NCI-H2081 treated with DMSO at 0.1 percent for 48 hours (cell line): ENCODE data around the gene SAPCD1.

Experiments used
- DNase-seq: peaks from one replicate; lab custom pipeline; 2025; lab: John Stamatoyannopoulos, UW

The SAPCD1 gene

DNA sequence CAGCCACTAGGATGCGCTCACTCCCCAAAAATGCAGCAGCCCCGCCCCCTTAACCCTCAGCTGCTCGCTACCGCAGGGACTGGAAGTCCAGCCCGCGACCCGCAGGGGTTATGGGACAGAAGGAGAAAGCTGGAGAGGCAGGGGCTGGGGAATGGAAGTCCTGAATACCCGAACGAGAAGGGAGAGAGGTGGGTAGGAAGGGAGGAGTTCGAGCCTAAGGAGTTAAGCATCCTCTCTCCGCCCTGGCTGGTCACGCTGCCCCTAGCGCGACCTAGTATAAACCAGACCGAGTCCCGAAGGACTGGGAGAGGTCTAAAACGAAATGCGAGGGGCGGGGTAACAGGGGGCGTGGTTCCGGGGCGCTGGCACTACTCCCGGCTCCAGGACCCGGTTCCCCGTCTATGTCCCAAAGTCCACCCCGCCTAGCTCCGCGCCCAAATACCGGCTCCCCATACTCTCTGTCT is 32.9 kb upstream of the SAPCD1 start:
- DNase-seq = no peak

GRCh38 chr6:31729979-31730630 is 32.4 kb upstream of the SAPCD1 start:
- DNase-seq = no peak

GRCh38 chr6:31730631-31731086 is 31.8 kb upstream of the SAPCD1 start:
- DNase-seq = no peak

DNA sequence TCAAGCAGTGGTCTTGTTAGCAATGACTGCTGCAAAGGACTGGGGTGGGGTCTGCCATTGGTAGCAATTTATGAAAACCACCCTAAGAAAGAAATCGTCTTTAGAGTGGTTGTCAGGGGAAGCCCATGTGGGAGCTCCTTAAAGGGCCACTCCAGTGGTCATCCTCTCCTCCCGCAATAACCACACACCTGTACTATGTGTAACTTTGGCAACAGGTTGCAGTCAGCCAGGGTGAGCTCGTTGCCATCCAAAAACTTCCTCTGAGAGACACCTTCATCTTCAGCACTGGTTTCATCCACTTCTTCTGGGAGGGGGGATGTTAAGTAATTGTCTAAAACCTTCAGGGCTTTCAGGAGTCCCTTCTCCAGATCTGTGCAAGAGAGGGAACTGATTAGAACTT is 30.4 kb upstream of the SAPCD1 start:
- DNase-seq = no peak

GRCh38 chr6:31733734-31734133 is 28.7 kb upstream of the SAPCD1 start:
- DNase-seq = no peak

DNA sequence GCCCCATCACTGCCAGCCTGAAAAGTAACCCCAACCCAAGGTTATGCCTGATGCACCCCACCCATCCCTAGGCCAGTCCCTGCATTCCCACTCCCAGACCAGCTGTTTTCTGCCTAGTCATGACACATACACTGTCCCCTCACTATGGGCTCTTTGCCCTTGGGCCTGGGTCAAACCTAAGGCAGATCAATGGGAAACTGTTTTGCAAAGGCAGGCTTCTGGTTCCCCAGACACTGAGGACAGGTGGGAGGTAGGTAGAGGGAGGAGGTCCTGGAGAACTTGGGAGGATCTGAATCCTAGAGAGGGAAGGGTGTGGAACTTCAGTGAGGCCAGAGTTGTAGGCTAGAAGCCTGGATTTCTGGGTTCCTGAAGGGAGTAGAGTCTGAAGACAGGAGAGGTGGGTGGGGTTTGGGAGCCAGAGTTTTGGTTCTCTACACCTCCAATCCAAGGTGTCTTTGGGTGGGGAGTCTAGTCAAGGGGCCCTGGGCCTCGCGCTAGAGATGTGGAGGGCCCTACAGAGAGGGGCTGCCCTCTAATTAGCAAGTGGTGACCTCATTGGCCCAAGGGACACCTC is 28.1 kb upstream of the SAPCD1 start:
- DNase-seq = no peak

DNA sequence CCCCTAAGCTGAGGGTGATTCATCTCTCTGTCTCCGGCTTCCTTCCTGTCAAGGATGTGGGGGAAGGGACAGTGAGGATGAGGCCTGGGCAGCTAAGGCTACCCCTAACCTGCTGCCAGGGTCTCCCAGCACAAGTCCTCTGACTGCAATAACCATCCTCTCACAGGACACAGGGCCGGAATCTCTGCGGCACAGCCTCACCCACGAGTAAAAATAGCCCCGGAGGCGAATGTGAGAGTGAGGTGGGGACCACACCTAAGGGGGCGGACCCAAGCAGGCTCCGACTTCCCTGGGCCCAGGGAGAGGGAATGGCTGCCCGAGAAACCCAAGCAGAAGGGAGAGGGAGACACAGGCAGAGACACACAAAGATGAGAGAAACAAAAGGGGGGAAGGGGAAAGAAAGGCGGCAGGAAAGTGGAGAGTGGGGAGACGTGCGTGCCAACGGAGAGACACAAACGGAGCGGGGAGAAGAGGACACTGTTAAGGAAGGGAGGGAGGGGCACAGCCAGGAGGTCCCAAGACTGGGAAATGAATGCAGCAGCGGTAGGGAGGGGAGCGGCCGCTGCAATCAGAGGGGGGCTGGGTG is 27.5 kb upstream of the SAPCD1 start:
- DNase-seq = no peak

GRCh38 chr6:31736021-31736767 is 26.3 kb upstream of the SAPCD1 start, which contains the start of gene CLIC1:
TSS of gene CLIC1 (minus strand) at chr6:31736530. CDS start at chr6:31736300, 230 bp downstream.
- no peak for DNase-seq

DNA sequence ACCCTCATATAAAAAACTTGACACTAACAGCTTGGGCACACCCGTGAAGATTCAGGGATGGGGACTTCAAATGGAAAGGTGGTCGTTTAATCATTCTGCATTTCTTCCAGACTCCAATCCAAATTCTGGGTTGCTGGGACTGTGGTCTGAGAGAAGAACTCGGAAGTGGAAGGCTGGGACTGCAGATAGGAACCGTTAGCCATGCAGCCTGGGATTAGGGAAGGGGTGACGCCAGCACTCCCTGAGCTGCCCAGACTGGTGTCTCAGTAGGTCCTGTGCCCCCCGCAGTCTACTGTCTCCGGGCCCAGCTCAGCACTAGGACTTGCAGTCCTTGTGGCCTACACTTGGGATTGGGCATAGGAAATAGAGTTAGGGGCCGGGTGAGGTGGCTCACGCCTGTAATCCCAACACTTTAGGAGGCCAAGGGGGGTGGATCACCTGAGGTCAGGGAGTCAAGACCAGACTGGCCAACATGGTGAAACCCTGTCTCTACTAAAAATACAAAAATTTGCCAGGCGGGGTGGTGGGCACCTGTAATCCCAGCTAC is 25.6 kb upstream of the SAPCD1 start:
- DNase-seq = no peak

DNA sequence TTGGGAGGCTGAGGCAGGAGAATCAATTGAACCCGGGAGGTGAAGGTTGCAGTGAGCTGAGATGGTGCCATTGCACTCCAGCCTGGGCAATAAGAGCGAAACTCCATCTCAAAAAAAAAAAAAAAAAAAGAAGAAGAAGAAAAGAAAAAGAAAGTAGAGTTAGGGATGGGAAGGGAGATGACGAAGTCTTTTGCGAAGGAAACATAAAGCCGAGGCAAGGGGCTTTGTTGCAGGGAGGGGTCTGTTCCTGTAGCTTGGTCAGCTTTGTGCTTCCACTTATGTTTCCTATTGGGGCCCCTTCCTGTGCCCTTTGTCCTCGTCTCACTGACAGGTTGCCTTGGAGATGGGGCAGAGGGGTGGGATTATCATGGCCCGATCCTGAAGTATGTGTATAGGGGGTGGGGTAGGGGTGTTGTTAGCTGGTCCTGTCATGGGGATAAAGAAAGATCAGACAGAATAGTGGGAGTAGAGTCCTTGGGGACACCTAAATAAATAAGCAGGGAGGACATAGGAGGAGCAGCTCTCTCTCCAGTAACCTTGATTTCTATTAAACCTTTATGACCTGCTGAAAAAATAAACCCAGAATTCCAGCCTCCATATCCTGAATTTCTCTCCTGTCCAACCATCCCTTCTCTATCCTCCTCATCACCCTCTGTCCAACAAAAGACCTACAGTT is 25.0 kb upstream of the SAPCD1 start:
- DNase-seq = no peak

DNA sequence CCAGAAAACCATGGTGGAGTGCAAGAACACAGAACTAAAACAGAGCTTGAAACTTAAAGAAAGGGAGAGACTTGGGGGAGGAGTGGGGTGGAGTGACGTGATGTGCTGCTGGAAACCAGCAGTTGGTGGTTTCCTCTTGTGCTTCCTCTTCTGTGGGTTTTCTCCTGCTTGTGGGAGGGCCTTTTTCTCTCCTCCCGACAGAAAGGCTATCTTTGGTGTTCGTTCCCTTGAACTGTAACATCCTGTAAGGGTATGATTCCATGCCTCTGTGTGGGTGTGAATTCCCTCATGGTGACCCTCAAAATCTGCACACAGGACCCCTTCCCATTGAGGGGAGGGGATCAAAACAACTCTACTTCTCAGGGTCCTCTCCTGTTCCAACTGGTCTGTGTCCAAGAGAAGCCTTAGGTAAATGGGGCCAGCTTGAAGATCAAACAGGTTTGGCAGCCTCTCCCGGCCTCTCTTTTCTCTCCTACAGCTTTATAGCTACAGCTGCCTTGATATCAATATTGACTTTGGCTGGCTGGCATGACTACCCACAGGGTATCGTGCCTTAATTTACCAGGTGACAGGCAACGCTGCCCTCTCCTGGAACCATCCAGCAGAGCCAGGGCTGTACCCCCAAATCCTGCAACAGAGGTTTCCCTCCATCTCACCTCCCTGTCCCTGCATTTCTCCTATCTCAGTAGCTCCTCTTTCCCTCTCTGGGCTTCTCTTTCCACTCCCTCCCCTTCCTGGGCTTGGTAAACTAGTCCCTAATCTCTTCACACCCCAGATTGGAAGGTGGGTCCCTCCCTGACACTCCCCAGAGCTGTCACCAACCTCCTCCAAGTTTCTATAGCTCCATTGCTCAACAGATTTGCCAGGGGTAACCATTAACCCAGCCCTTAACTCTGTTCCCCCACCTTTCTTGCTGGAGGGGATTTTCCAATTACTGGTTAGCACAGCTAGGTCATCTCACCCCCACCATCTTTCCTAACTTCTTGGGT is 24.2 kb upstream of the SAPCD1 start:
- DNase-seq = peak; percentile 76

DNA sequence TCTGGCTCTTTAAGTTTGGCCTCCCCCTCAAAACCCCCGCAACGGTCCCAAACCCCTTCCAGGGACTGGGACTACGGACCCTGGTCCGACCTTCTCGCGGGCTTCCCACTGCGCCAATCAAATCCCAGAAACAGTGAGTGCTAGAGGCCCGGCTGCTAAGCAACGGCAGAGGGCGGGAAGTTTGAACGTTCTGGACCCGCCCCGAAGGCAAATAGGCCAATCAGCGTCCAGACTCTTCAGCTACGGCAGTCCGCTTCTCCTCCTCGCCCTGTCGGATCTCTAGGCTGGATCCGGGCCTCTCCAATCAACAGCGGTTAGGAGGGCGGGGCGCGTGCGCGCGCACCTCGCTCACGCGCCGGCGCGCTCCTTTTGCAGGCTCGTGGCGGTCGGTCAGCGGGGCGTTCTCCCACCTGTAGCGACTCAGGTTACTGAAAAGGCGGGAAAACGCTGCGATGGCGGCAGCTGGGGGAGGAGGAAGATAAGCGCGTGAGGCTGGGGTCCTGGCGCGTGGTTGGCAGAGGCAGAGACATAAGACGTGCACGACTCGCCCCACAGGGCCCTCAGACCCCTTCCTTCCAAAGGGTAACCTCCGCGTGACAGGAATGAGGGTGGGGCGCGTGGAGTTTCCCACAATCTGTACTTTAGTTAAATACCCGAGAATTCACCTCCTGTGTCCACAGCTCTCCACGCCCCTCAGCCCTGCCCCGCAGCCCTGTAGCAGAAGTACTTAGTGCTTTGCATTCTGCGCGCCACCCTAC is 22.6 kb upstream of the SAPCD1 start, which contains the start of gene MSH5:
TSS of gene MSH5 (plus strand) at position 367 of the 758 bp plus-strand sequence. CDS start 462 bp downstream, outside the sequence.
- peak; percentile 95 for DNase-seq

- no peak for DNase-seq
Observed at GRCh38 chr6:31740397-31741223, 21.8 kb upstream of the SAPCD1 start.

DNA sequence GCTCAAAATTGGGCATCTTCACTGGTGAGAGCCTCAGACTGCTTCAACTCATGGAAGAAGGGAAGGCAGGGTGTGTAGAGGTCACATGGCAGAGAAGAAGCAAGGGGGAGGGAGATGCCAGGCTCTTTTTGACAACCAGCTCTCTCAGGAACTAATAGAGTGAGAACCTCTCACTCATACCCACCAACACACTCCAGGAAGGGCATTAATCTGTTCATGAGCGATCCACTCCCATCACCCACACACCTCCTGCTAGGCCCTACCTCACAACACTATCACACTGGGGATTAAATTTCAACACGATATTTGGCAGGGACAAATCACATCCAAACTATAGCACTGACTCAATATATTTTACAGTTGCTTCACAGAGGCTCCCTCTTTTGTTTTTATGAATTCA is 20.6 kb upstream of the SAPCD1 start:
- DNase-seq = no peak

DNA sequence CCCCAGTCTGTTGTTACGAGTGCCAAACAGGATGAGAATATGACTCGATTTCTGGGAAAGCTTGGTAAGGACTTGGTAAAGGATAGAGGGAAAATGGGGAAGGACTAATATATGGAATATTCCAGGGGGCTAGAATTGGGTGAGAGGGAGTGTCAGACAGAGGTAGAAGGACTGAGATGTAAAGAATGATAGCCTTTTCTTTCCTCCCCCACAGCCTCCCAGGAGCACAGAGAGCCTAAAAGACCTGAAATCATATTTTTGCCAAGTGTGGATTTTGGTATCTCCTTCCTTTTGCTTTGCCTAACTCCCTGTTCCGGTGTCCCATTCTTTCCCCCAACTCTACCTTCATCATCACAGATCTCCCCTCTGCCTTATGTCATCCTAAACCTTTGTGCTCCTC is 19.6 kb upstream of the SAPCD1 start:
- no peak for DNase-seq

DNA sequence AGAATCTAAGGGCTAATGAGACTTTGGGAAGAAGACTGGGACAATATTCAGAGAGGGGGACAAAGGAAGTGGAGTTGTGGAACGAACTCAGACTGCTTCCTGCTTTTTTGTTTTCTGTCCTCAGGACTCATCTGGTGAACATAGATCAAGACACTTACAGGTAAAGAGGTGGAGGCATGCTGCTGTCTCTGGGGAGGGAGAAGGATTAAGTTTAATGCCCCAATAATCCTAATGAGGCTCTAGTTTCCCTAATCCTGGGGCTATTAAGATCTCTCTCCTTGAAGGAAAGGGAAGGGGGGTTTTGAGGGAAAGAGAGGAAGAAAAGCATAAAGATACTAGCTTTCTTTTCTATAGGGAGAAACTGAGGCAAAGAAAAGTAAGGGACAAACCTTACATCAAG is 18.0 kb upstream of the SAPCD1 start:
- no peak for DNase-seq

DNA sequence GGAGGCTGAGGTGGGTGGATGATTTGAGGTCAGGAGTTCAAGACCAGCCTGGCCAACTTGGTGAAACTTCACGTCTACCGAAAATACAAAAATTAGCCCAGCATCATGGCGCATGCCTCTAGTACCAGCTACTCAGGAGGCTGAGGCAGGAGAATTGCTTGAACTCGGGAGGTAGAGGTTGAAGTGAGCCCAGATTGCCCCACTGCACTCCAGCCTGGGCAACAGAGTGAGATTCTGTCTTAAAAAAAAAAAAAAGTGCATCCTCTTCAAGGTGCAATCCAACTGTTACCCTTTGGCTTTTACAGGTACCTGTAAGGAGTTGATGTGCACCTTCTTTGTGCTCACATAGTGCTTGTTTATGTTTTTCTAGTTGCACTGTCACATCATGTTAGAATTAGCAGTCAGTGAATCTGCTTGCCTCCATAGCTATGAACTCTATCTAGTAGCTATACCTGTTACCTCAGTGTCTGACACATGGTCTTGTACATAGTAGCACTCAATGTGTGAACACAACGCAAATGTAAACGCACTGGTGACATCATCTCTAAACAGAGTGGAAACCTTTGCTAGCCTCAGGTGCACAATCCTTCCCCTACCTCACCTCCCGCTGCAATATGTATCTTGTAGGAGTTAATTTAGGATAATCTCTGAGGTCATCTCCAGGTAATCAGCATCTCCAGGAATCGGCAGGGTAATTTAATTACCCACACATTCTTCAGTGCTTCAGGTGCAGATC is 13.0 kb upstream of the SAPCD1 start:
- DNase-seq = no peak

GRCh38 chr6:31750411-31751022 is 11.9 kb upstream of the SAPCD1 start:
- DNase-seq = no peak
